HepG2 (cell line): ENCODE results near the gene ABHD12. TPM values are rescaled to one million over a fixed set of nuclear protein-coding genes. Genes with fewer than 3 reads are reported as not detected.
"Not testable (repeated sequence)": the region's sequence is repeated elsewhere in the genome, so short reads cannot be mapped to it uniquely, and the experiment has no call there.

Source experiments
- ATAC-seq: fragments of 200-7000 bp; cut with Tn5 transposase; 3 replicates; pipeline ENCODE4 v1.9.1; 2020; ENCODE audit warnings: mild to moderate bottlenecking, moderate library complexity
- BruUV-seq: library from RNA; stranded (reverse); fragments of 400-500 nt; replicated peaks from 2 replicates; lab custom pipeline; 2021; lab: Mats Ljungman, UMichigan
- CTCF ChIA-PET: fragments of 300-600 bp; formaldehyde crosslinking; extraction: SDS; loops from one replicate; lab custom pipeline; 2021; ENCODE audit warnings: low total read pairs, inconsistent platforms, low intra/inter-chr PET ratio; lab: Yijun Ruan, JAX
- POLR2A ChIA-PET: fragments of 350-600 bp; sonication (Branson Sonifier 250); formaldehyde crosslinking; loops from one replicate; lab custom pipeline; 2020; ENCODE audit warnings: antibody characterized with exemption, inconsistent platforms; lab: Yijun Ruan, JAX
- DNase-seq: peaks from one replicate; pipeline ENCODE4 v3.0.0-alpha.2; 2015; ENCODE audit warnings: low spot score
- FAIRE-seq: peaks from 3 replicates; lab custom pipeline; 2011; peaks lifted over from hg19 to GRCh38; lab: Jason Lieb, UNC
- H2AFZ ChIP-seq: one replicate; pipeline ENCODE4 v1.6.1; 2011; ENCODE audit warnings: low read length, inconsistent platforms
- H3K27ac ChIP-seq: fragments of 300-600 bp; 3 replicates; pipeline ENCODE4 v1.8.0; 2011; ENCODE audit warnings: mixed run types, mild to moderate bottlenecking, mixed read lengths, low read length, inconsistent platforms; ENCODE audit not compliant: insufficient read depth; ENCODE audit errors: extremely low read length
- H3K27me3 ChIP-seq, 2 experiments: fragments of 200-600 bp in 1 of 2; 2 replicates in 1 of 2; 3 replicates in 1 of 2; pipeline versions ENCODE4 v1.6.0 to v1.8.0; 2011; ENCODE audit warnings: low read length in 2 of 2, mild to moderate bottlenecking in 2 of 2, moderate library complexity in 2 of 2, inconsistent platforms in 1 of 2; ENCODE audit not compliant: insufficient read depth in 2 of 2, control insufficient read depth in 1 of 2
- H3K36me3 ChIP-seq, 2 experiments: fragments of 200-600 bp in 1 of 2; replicated peaks in 1 of 2; 2 replicates in 1 of 2; 3 replicates in 1 of 2; pipeline versions ENCODE4 v1.5.1 to v1.8.0; 2011; ENCODE audit warnings: low read length in 2 of 2, inconsistent platforms in 1 of 2; ENCODE audit not compliant: insufficient read depth in 2 of 2, control insufficient read depth in 1 of 2
- H3K4me1 ChIP-seq: 2 replicates; pipeline ENCODE4 v1.5.1; 2012; ENCODE audit warnings: low read length, inconsistent platforms; ENCODE audit not compliant: insufficient read depth
- H3K4me2 ChIP-seq: 2 replicates; pipeline ENCODE4 v1.6.0; 2011; ENCODE audit warnings: low read depth, low read length, inconsistent platforms
- H3K4me3 ChIP-seq, 3 experiments: fragments of 200-600 bp in 1 of 3; sonication (generic), shearing (Covaris generic) in 1 of 3; replicated peaks in 1 of 3; 2 replicates each; pipeline ENCODE4 v1.5.1; 2011 to 2016; ENCODE audit warnings: low read length in 3 of 3, inconsistent platforms in 2 of 3, low read depth in 2 of 3, mild to moderate bottlenecking in 2 of 3, control low read depth in 1 of 3, mixed read lengths in 1 of 3; ENCODE audit not compliant: insufficient read depth in 1 of 3
- H3K79me2 ChIP-seq: one replicate; pipeline ENCODE4 v1.6.1; 2011; ENCODE audit warnings: low read length, inconsistent platforms; ENCODE audit not compliant: insufficient read depth
- H3K9ac ChIP-seq: 2 replicates; pipeline ENCODE4 v1.6.0; 2011; ENCODE audit warnings: mild to moderate bottlenecking, low read depth, low read length, inconsistent platforms; ENCODE audit not compliant: insufficient read depth
- H3K9me3 ChIP-seq: 2 replicates; pipeline ENCODE4 v1.5.1; 2012; ENCODE audit warnings: mild to moderate bottlenecking, low read length
- H4K20me1 ChIP-seq: 2 replicates; pipeline ENCODE4 v1.6.0; 2011; ENCODE audit warnings: inconsistent platforms, mild to moderate bottlenecking, low read length, moderate library complexity; ENCODE audit not compliant: insufficient read depth
- CEBPG ChIP-seq: IDR thresholded peaks from 2 replicates; pipeline ENCODE4 v1.6.1; 2016
- CREB3 ChIP-seq: sonication (generic); formaldehyde crosslinking; IDR thresholded peaks from 2 replicates; pipeline ENCODE4 v1.5.0; 2020; ENCODE audit warnings: missing genetic modification reagents
- EP300 ChIP-seq, 3 experiments: sonication (generic) in 1 of 3; formaldehyde crosslinking in 1 of 3; IDR thresholded peaks; 2 replicates each; pipeline versions ENCODE4 v1.5.1 to v1.6.1; 2011 to 2020; ENCODE audit warnings: low read depth in 2 of 3, low read length in 2 of 3, borderline replicate concordance in 1 of 3, improper control_type of control experiment in 1 of 3, mild to moderate bottlenecking in 1 of 3, missing genetic modification reagents in 1 of 3, moderate library complexity in 1 of 3
- GFI1 ChIP-seq: sonication (generic); formaldehyde crosslinking; IDR thresholded peaks from 2 replicates; pipeline ENCODE4 v1.5.0; 2020; ENCODE audit warnings: missing genetic modification reagents, mild to moderate bottlenecking, borderline replicate concordance
- GZF1 ChIP-seq: sonication (generic); formaldehyde crosslinking; IDR thresholded peaks from 2 replicates; pipeline ENCODE4 v1.5.1; 2020; ENCODE audit warnings: mild to moderate bottlenecking, missing genetic modification reagents
- HNF4G ChIP-seq, 2 experiments: sonication (generic) in 1 of 2; formaldehyde crosslinking in 1 of 2; IDR thresholded peaks; 2 replicates each; pipeline versions ENCODE4 v1.4.0 to v1.6.1; 2011 to 2020; ENCODE audit warnings: borderline replicate concordance in 2 of 2, low read depth in 2 of 2, mild to moderate bottlenecking in 2 of 2, low read length in 1 of 2, missing genetic modification reagents in 1 of 2, moderate library complexity in 1 of 2
- PHF8 ChIP-seq: sonication (generic); formaldehyde crosslinking; IDR thresholded peaks from 2 replicates; pipeline ENCODE4 v1.5.0; 2020; ENCODE audit warnings: missing genetic modification reagents
- SALL1 ChIP-seq: sonication (generic); formaldehyde crosslinking; IDR thresholded peaks from 2 replicates; pipeline ENCODE4 v1.8.0; 2022; ENCODE audit warnings: mild to moderate bottlenecking, missing genetic modification reagents
- SOX5 ChIP-seq: IDR thresholded peaks from 2 replicates; pipeline ENCODE4 v1.6.1; 2016; ENCODE audit warnings: borderline replicate concordance
- SOX6 ChIP-seq, 2 experiments: fragments of 450-650 bp in 1 of 2; sonication (generic) in 1 of 2; formaldehyde crosslinking in 1 of 2; IDR thresholded peaks; 2 replicates each; pipeline versions ENCODE4 v1.4.0 to v1.6.1; 2017 to 2020; ENCODE audit warnings: antibody characterized with exemption in 1 of 2, mild to moderate bottlenecking in 1 of 2, missing genetic modification reagents in 1 of 2
- ZBTB7B ChIP-seq: sonication (generic); formaldehyde crosslinking; IDR thresholded peaks from 2 replicates; pipeline ENCODE4 v1.4.0; 2020; ENCODE audit warnings: missing genetic modification reagents
- ZFP91 ChIP-seq: sonication (generic); formaldehyde crosslinking; IDR thresholded peaks from 2 replicates; pipeline ENCODE4 v1.9.0; 2022; ENCODE audit warnings: missing genetic modification reagents, mild to moderate bottlenecking, borderline replicate concordance
- ZNF512B ChIP-seq: sonication (generic); formaldehyde crosslinking; IDR thresholded peaks from 2 replicates; pipeline ENCODE4 v1.5.1; 2020; ENCODE audit warnings: missing genetic modification reagents, mild to moderate bottlenecking, borderline replicate concordance
- ZNF572 ChIP-seq: sonication (generic); formaldehyde crosslinking; IDR thresholded peaks from 2 replicates; pipeline ENCODE4 v1.5.1; 2020; ENCODE audit warnings: mild to moderate bottlenecking, missing genetic modification reagents
- ZNF7 ChIP-seq: IDR thresholded peaks from 2 replicates; pipeline ENCODE4 v1.6.1; 2016; ENCODE audit warnings: missing biosample characterization, missing genetic modification reagents
- WGBS: methylation state at CpG from one replicate; pipeline ENCODE4 v1.1.6; 2017; ENCODE audit warnings: low lambda C conversion rate; 5-methylcytosine and 5-hydroxymethylcytosine counted together
- in situ Hi-C: cut with HindIII; loops from 2 replicates; pipeline ENCODE4 v1.10.0; 2017; ENCODE audit warnings: low pct_unique_long_range_greater_than_20kb; ENCODE audit not compliant: extremely low pct_ligation_motif_present
- intact Hi-C: fragments of 100-400 bp; cut with micrococcal nuclease; formaldehyde crosslinking; loops from one replicate; pipeline ENCODE4 v1.10.0; 2022; ENCODE audit not compliant: unreplicated experiment
- polyA plus RNA-seq, 8 experiments: library from polyadenylated mRNA; depleted of rRNA in 3 of 8; stranded (reverse) in 7 of 8; unstranded in 1 of 8; fragments of >200 nt; fragmentation: Illumina TruSeq in 4 of 8; extraction: Trizol in 4 of 8; gene quantifications; 2 replicates each; pipeline versions ENCODE4 v1.2.1 to v1.2.3, GENCODE V29; 2011 to 2016; ENCODE audit warnings: low read depth in 4 of 8, missing spikeins in 1 of 8, mixed read lengths in 1 of 8; ENCODE audit not compliant: insufficient read depth in 1 of 8
- total RNA-seq, 5 experiments: library from RNA; depleted of rRNA; stranded (reverse); fragments of >200 nt; fragmentation: Illumina TruSeq; extraction: Trizol; gene quantifications; 2 replicates each; pipeline ENCODE4 v1.2.3, GENCODE V29; 2016; ENCODE audit warnings: low read depth in 1 of 5

ABHD12 gene
- total and polyA plus RNA-seq, 2 of the 13 experiments (the other 11 are each of a cell fraction or from before 2014, with no cell fraction given): 23.5 to 72.1 TPM

GRCh38 chr20:25400291-25400732 is 9.7 kb upstream of the ABHD12 start:
- peaks cover 35% of the 10 kb centered on the region for H3K9me3 ChIP-seq
- in situ Hi-C loops; BruUV-seq; FAIRE-seq; H3K27me3 ChIP-seq; intact Hi-C loops; H4K20me1 ChIP-seq; H3K36me3 ChIP-seq; H3K27ac ChIP-seq; H3K79me2 ChIP-seq; TF ChIP-seq SOX6 (IDR thresholded peaks at IDR 0.05); EP300 (CRISPR knock-in tag; IDR thresholded peaks at IDR 0.05; ENCODE audit: borderline replicate concordance); HNF4G (CRISPR knock-in tag; IDR thresholded peaks at IDR 0.05; ENCODE audit: borderline replicate concordance, low read depth): not testable (repeated sequence)
- peaks cover 39% of the 10 kb centered on the region for H3K4me1 ChIP-seq
- H3K4me3 ChIP-seq: peak overlapping the region in 2 of 3 experiments; percentile 21 to 61; a peak in 4 of 6 replicates
- 15% methylated on average over 11 of the region's 11 CpGs for WGBS
- peak overlapping the region; percentile 19; the same call in 1 of the 2 replicates for H3K9ac ChIP-seq
- H3K4me2 ChIP-seq: peak overlapping the region; percentile 82
- DNase-seq (peak; percentile 41), ATAC-seq (peak; percentile 44)
- CTCF ChIA-PET: interaction anchor here (1.4 to 5.0 kb wide), 4 partner anchors 22 to 105 kb away, joined by 5 to 157 read pairs (median 28); no protein-coding TSS in a partner anchor
- peak overlapping the region; percentile 60 for H2AFZ ChIP-seq
- POLR2A ChIA-PET: interaction anchor here (0.9 to 5.3 kb wide), 5 partner anchors 22 to 174 kb away, joined by 3 to 38 read pairs (median 5); partner anchors contain the start of gene PYGB
- TF ChIP-seq GFI1 (CRISPR knock-in tag) (peak; percentile 57), ZNF572 (CRISPR knock-in tag) (0 out of 2 replicates have a peak, but pooled peaks have one; percentile 31), CREB3 (CRISPR knock-in tag) (peak; percentile 70; the same call in 1 of the 2 replicates), CEBPG (peak; percentile 4; the same call in 1 of the 2 replicates), SOX6 (CRISPR knock-in tag; IDR thresholded peaks at IDR 0.05) (peak; percentile 57), SALL1 (CRISPR knock-in tag) (peak; percentile 22; the same call in 1 of the 2 replicates), PHF8 (CRISPR knock-in tag) (0 out of 2 replicates have a peak, but pooled peaks have one; percentile 4), EP300 (IDR thresholded peaks at IDR 0.05; ENCODE audit: low read depth in 2 of 2, low read length in 2 of 2) (peak in 1 of 2 experiments; percentile 17; a peak in 1 of 4 replicates), ZNF512B (CRISPR knock-in tag) (0 out of 2 replicates have a peak, but pooled peaks have one; percentile 59), ZFP91 (CRISPR knock-in tag) (peak; percentile 9; the same call in 1 of the 2 replicates), GZF1 (0 out of 2 replicates have a peak, but pooled peaks have one; percentile 22), ZNF7 (CRISPR knock-in tag) (peak; percentile 87), HNF4G (IDR thresholded peaks at IDR 0.05; ENCODE audit: borderline replicate concordance, low read depth, low read length) (0 out of 2 replicates have a peak, but pooled peaks have one; percentile 27), ZBTB7B (CRISPR knock-in tag) (peak; percentile 73), SOX5 (peak; percentile 48; the same call in 1 of the 2 replicates)
